ENCODE results near the gene GSK3B.

Gene GSK3B

DNA sequence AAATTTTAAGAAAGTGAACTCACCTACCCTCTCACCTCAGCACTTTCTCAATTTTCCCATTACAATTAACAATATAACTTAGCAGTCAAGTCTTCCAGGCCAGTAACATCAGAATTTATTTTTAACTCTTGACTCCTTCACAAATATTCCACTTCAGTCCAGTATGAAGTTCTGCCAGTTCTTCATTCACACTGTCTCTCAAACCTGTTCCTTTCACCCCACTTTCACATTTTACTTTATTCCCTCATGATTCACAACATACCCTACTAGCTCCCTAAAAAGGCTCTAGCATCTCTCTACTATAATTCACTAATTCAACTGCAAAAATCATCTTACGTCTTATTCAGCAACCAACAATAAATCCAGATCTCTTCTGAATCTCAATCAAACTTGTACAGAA is 3.8 kb downstream of the GSK3B start:
- no peak for DNase-seq (ENCODE audit: low spot score)
- Histone ChIP-seq H3K27ac (no peak overlapping the region), H3K4me3 (peak overlapping the region; percentile 93)
- TF ChIP-seq, protein P1, sequence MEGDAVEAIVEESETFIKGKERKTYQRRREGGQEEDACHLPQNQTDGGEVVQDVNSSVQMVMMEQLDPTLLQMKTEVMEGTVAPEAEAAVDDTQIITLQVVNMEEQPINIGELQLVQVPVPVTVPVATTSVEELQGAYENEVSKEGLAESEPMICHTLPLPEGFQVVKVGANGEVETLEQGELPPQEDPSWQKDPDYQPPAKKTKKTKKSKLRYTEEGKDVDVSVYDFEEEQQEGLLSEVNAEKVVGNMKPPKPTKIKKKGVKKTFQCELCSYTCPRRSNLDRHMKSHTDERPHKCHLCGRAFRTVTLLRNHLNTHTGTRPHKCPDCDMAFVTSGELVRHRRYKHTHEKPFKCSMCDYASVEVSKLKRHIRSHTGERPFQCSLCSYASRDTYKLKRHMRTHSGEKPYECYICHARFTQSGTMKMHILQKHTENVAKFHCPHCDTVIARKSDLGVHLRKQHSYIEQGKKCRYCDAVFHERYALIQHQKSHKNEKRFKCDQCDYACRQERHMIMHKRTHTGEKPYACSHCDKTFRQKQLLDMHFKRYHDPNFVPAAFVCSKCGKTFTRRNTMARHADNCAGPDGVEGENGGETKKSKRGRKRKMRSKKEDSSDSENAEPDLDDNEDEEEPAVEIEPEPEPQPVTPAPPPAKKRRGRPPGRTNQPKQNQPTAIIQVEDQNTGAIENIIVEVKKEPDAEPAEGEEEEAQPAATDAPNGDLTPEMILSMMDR (IDR thresholded peaks at IDR 0.05) = no peak

DNA sequence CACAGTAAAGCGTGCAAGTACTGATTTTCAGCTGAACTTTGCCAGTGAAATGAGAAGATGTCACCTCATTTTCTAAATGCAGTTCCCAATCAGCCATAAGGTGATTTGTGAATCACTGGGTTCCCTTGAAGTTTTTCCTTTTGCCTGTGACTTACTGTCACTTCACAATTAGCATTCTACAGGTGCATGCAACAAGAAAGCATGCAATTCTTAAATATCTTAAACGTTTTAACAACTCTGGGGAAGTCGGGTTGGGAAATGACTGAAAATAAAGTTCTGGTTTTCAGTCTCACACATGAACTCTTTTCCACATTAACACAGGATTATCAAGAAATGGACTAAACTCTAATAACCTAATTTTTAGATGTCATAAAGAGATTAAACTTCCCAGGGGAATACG is 5.2 kb downstream of the GSK3B start:
- DNase-seq (ENCODE audit: low spot score) = no peak
- H3K4me3 ChIP-seq = no peak overlapping the region
- H3K27ac ChIP-seq = no peak overlapping the region
- TF ChIP-seq, protein P1 (IDR thresholded peaks at IDR 0.05) = no peak

DNA sequence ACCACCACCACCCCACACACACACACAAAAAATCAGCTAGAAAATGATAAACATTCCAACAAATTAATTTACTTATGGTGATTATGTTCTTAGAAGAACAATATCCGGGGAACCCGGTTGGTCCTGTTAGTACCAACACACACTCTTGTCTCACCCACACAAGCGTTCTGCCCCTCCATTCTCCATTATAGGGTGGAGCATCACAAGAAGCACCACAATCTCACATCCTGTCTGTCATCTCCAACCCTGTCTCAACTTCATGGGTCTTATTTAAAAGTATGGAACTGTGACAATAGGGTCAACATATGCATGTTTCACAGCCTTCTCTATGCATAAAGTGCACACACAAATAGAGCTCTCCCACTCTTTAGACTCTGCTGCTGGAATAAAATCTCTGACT is 5.6 kb downstream of the GSK3B start:
- no peak for DNase-seq (ENCODE audit: low spot score)
- Histone ChIP-seq H3K4me3 (no peak overlapping the region), H3K27ac (no peak overlapping the region)
- TF ChIP-seq, protein P1 (IDR thresholded peaks at IDR 0.05) = no peak

DNA sequence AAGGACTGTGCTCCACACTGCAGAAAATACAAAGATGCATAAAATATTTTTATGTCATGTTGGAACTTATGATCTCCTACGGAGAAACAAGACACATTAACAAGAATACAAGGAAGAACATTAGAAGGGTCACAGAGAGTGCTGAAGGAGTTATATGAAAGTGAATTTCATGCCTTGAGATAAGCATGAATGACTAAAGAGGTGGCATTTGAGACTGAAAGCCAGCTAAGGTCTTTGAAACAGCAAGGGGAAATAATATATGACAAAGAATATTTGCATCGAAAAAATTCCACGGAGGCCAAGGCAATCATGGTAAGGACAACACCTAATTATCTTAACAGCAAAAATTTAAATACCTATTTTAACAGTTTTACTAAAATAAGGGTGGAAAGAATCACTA is 12.5 kb downstream of the GSK3B start:
- no peak overlapping the region for H3K4me3 ChIP-seq
- DNase-seq (ENCODE audit: low spot score) = no peak
- TF ChIP-seq, protein P1 (IDR thresholded peaks at IDR 0.05) = no peak
- H3K27ac ChIP-seq = no peak overlapping the region

DNA sequence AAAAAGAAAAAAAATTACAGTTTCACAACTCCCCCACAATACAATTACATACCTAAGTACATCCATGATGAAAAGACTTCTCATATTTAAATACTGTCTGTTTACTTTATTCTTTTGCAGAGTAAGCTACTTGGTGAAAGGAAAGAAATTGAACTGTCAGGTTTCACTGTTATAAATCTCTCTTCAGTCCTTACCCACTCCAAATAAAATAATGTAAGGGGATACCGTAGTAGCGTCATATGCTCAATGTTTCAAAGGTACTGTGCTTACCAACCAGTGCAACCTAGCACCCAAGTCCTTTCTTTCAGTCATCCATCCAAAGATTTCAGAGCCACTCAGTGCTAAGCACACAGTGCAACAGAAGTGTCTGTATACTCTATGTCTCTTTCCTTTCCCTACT is 13.4 kb downstream of the GSK3B start:
- DNase-seq (ENCODE audit: low spot score) = no peak
- Histone ChIP-seq H3K27ac (no peak overlapping the region), H3K4me3 (no peak overlapping the region)
- TF ChIP-seq, protein P1 (IDR thresholded peaks at IDR 0.05) = no peak

DNA sequence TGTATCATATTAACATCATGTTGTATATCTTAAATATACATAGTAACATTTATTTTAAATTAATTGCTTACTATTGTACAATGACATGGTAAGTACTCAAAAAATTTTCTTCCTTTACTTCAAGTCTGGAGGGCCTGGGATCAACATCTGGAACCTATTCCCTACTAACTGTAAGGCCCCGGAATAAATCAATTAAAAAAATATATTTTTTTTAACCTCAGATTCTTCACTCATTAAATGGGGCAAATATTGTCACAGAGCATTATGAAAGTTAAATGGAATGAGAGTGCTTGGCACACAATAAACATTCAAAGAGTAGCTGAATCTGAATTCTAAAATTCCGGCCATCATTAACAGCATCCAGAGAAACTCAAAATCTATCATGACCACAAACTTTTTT is 16.5 kb downstream of the GSK3B start:
- no peak overlapping the region for H3K27ac ChIP-seq
- no peak overlapping the region for H3K4me3 ChIP-seq
- no peak for DNase-seq (ENCODE audit: low spot score)
- TF ChIP-seq, protein P1 (IDR thresholded peaks at IDR 0.05) = no peak

DNA sequence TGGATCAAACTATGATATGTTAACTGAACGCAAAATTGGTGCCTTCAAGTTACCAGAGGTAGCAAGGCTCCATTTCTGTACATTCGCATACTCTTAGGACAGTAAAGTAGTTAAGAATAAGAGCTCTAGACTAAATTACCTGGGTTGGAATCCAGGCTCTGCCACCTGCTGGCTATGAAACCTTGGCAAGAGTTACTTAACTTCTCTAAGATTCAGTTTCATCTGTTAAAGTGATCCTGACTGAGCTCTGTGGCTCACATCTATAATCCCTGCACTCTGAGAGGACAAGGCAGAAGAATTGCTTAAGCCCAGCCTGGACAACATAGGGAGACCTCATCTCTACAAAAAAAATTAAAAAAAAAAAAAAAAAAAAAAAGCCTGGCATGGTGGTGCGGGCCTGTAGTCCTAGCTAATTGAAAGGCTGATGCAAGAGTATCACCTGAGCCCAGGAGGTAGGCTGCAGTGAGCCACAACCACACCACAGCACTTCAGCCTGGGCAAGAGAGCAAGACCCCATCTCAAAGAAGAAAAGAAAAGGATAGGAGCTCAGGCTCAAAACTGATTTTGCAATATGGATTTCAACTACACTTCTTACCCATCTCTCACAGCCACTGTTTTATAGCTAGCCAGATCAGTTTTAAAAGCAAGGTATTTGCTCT is 21.3 kb downstream of the GSK3B start:
- Histone ChIP-seq H3K4me3 (no peak overlapping the region), H3K27ac (no peak overlapping the region)
- TF ChIP-seq, protein P1 (IDR thresholded peaks at IDR 0.05) = no peak
- DNase-seq (ENCODE audit: low spot score) = no peak

Data from coronary artery (tissue), 2 donors.